H9 (cell line): ENCODE measurements around the gene CNPY2. TPM values are rescaled to one million over a fixed set of nuclear protein-coding genes. Genes with fewer than 3 reads are reported as not detected.

Experiments used
- DNase-seq: peaks from one replicate; pipeline ENCODE4 v3.0.0-alpha.2; 2017
- H2AFZ ChIP-seq: one replicate; pipeline ENCODE4 v1.6.1; 2013; ENCODE audit warnings: mild to moderate bottlenecking, low read length, control low read depth, moderate library complexity
- H2AK5ac ChIP-seq: 2 replicates; pipeline ENCODE4 v1.6.1; 2013; ENCODE audit warnings: low read length, control low read depth, mixed read lengths; ENCODE audit not compliant: insufficient read length
- H2BK120ac ChIP-seq: one replicate; pipeline ENCODE4 v1.6.1; 2013; ENCODE audit warnings: low read depth, mild to moderate bottlenecking, low read length, control low read depth, inconsistent platforms; ENCODE audit not compliant: poor library complexity, severe bottlenecking
- H2BK12ac ChIP-seq: 2 replicates; pipeline ENCODE4 v1.6.1; 2013; ENCODE audit warnings: low read length, control low read depth, mixed read lengths, low read depth; ENCODE audit not compliant: insufficient read length
- H2BK15ac ChIP-seq: 2 replicates; pipeline ENCODE4 v1.6.1; 2013; ENCODE audit warnings: low read depth, low read length, control low read depth
- H2BK20ac ChIP-seq: one replicate; pipeline ENCODE4 v1.6.1; 2013; ENCODE audit warnings: low read depth, mild to moderate bottlenecking, low read length, control low read depth, inconsistent platforms; ENCODE audit not compliant: poor library complexity, severe bottlenecking
- H2BK5ac ChIP-seq: 2 replicates; pipeline ENCODE4 v1.6.1; 2013; ENCODE audit warnings: low read length, control low read depth, mixed read lengths; ENCODE audit not compliant: insufficient read length
- H3K14ac ChIP-seq: 2 replicates; pipeline ENCODE4 v1.6.1; 2013; ENCODE audit warnings: low read length, control low read depth; ENCODE audit not compliant: insufficient read depth
- H3K18ac ChIP-seq: 2 replicates; pipeline ENCODE4 v1.6.1; 2013; ENCODE audit warnings: low read depth, mild to moderate bottlenecking, mixed read lengths, low read length, control low read depth; ENCODE audit not compliant: insufficient read length
- H3K23ac ChIP-seq: 2 replicates; pipeline ENCODE4 v1.6.1; 2013; ENCODE audit warnings: low read length, control low read depth, mixed read lengths, low read depth; ENCODE audit not compliant: insufficient read length
- H3K23me2 ChIP-seq: 2 replicates; pipeline ENCODE4 v1.6.1; 2013; ENCODE audit warnings: low read depth, mild to moderate bottlenecking, mixed read lengths, low read length, control low read depth; ENCODE audit not compliant: insufficient read length, poor library complexity, severe bottlenecking
- H3K27ac ChIP-seq: 2 replicates; pipeline ENCODE4 v1.5.1; 2013; ENCODE audit warnings: low read length, control low read depth, mixed read lengths, low read depth; ENCODE audit not compliant: insufficient read length
- H3K27me3 ChIP-seq: 2 replicates; pipeline ENCODE4 v1.6.1; 2013; ENCODE audit warnings: low read length, control low read depth, inconsistent platforms; ENCODE audit not compliant: insufficient read depth
- H3K4ac ChIP-seq: 2 replicates; pipeline ENCODE4 v1.6.1; 2013; ENCODE audit warnings: low read depth, mild to moderate bottlenecking, control low read depth, inconsistent platforms, low read length, moderate library complexity
- H3K4me1 ChIP-seq: 2 replicates; pipeline ENCODE4 v1.6.1; 2013; ENCODE audit warnings: low read length, control low read depth, inconsistent platforms; ENCODE audit not compliant: insufficient read depth
- H3K4me2 ChIP-seq: 2 replicates; pipeline ENCODE4 v1.6.1; 2013; ENCODE audit warnings: low read length, control low read depth, mixed read lengths; ENCODE audit not compliant: insufficient read length, insufficient read depth
- H3K56ac ChIP-seq: 2 replicates; pipeline ENCODE4 v1.6.1; 2013; ENCODE audit warnings: low read depth, mild to moderate bottlenecking, mixed read lengths, low read length, control low read depth; ENCODE audit not compliant: insufficient read length
- H3K79me1 ChIP-seq: 2 replicates; pipeline ENCODE4 v1.6.1; 2013; ENCODE audit warnings: low read depth, mild to moderate bottlenecking, moderate library complexity, low read length, control low read depth, inconsistent platforms; ENCODE audit not compliant: insufficient read depth, poor library complexity, severe bottlenecking
- H3K79me2 ChIP-seq: 2 replicates; pipeline ENCODE4 v1.6.1; 2013; ENCODE audit warnings: low read length, control low read depth, inconsistent platforms; ENCODE audit not compliant: insufficient read depth
- H3K9ac ChIP-seq: 2 replicates; pipeline ENCODE4 v1.6.1; 2013; ENCODE audit warnings: low read length, control low read depth, mixed read lengths; ENCODE audit not compliant: insufficient read length; ENCODE audit errors: extremely low read depth
- H3K9me3 ChIP-seq: one replicate; pipeline ENCODE4 v1.6.1; 2013; ENCODE audit warnings: low read depth, low read length, inconsistent platforms; ENCODE audit not compliant: control insufficient read depth
- H3T11ph ChIP-seq: one replicate; pipeline ENCODE4 v1.6.1; 2013; ENCODE audit warnings: mild to moderate bottlenecking, low read length, control low read depth, inconsistent platforms
- H4K20me1 ChIP-seq: one replicate; pipeline ENCODE4 v1.6.1; 2013; ENCODE audit not compliant: control insufficient read depth, insufficient read length, insufficient read depth
- H4K5ac ChIP-seq: 2 replicates; pipeline ENCODE4 v1.6.1; 2013; ENCODE audit warnings: low read depth, mild to moderate bottlenecking, mixed read lengths, low read length, control low read depth; ENCODE audit not compliant: insufficient read length
- H4K8ac ChIP-seq: replicated peaks from 2 replicates; pipeline ENCODE4 v1.6.1; 2013; ENCODE audit warnings: low read length, control low read depth, mixed read lengths, low read depth; ENCODE audit not compliant: insufficient read length
- H4K91ac ChIP-seq: 2 replicates; pipeline ENCODE4 v1.6.1; 2013; ENCODE audit warnings: low read depth, mild to moderate bottlenecking, moderate library complexity, mixed read lengths, low read length, control low read depth; ENCODE audit not compliant: insufficient read length
- H3K27ac Mint-ChIP-seq, 3 experiments: 2 replicates in 2 of 3; 3 replicates in 1 of 3; pipeline ENCODE4 v1.8.0; 2020 to 2021; ENCODE audit warnings: mixed read lengths in 3 of 3, mild to moderate bottlenecking in 1 of 3, moderate library complexity in 1 of 3
- H3K27me3 Mint-ChIP-seq: 2 replicates; pipeline ENCODE4 v1.8.0; 2021; ENCODE audit warnings: low read depth, mild to moderate bottlenecking, moderate library complexity, mixed read lengths
- H3K36me3 Mint-ChIP-seq, 3 experiments: 2 replicates in 2 of 3; 3 replicates in 1 of 3; pipeline ENCODE4 v1.8.0; 2020 to 2021; ENCODE audit warnings: low read depth in 3 of 3, mixed read lengths in 3 of 3; ENCODE audit not compliant: insufficient read depth in 1 of 3
- H3K4me1 Mint-ChIP-seq, 2 experiments: 2 replicates each; pipeline ENCODE4 v1.8.0; 2020; ENCODE audit warnings: mixed read lengths in 2 of 2
- H3K4me3 Mint-ChIP-seq, 2 experiments: 2 replicates in 1 of 2; 3 replicates in 1 of 2; pipeline ENCODE4 v1.8.0; 2020 to 2021; ENCODE audit warnings: mild to moderate bottlenecking in 2 of 2, mixed read lengths in 2 of 2, moderate library complexity in 1 of 2
- H3K9me3 Mint-ChIP-seq, 2 experiments: 2 replicates in 1 of 2; 3 replicates in 1 of 2; pipeline ENCODE4 v1.8.0; 2020; ENCODE audit warnings: mild to moderate bottlenecking in 2 of 2, mixed read lengths in 2 of 2, moderate library complexity in 1 of 2
- WGBS: extraction: QIAGEN DNeasy Blood & Tissue Kit; methylation state at CpG from one replicate; pipeline ENCODE4 v1.1.7; 2013; ENCODE audit warnings: missing lambda C conversion rate, low lambda C conversion rate, mixed read lengths; ENCODE audit not compliant: insufficient read length; ENCODE audit errors: extremely low coverage; 5-methylcytosine and 5-hydroxymethylcytosine counted together
- total RNA-seq: library from RNA; stranded (reverse); gene quantifications from 2 replicates; pipeline ENCODE4 v1.2.1, GENCODE V29; 2021
- TF ChIP-seq, protein P1 (sequence below): fragments of 200-600 bp; sonication (generic); conservative IDR thresholded peaks from 3 replicates; pipeline ENCODE4 v1.8.0; 2021; ENCODE audit warnings: antibody characterized with exemption, mild to moderate bottlenecking

CNPY2 gene
- total RNA-seq, 1 experiment from 2014 or later = 221 TPM

DNA sequence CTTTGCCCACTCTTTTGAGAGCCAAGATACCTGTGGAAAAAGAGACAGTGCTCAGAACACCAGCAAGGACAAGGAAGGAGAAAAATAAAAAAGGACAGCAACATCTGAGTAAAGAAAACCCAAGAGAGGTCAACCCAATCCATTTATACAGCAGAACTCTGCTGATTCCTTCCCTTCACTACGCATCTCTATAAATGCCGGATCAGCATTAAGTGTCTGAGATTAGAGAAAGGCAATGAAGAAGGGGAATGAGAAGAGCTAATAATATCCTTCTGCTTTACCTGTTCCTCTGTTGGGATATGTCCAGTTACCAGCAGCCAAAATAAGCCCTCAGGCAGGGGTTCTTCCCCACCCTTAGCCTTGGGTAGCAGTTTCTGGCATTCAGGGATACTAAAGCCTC, 33.2 kb downstream of the CNPY2 start:
- Histone ChIP-seq H3K4ac (no peak overlapping the region), H3K18ac (no peak overlapping the region), H3K9ac (no peak overlapping the region), H2BK5ac (no peak overlapping the region), H3K23me2 (no peaks in the 10 kb centered on the region), H2BK12ac (no peak overlapping the region), H3K56ac (no peak overlapping the region), H3K4me1 (0 out of 2 replicates have a peak, but pooled peaks cover 2% of the 10 kb centered on the region), H3K79me2 (no peaks in the 10 kb centered on the region), H4K20me1 (no peaks in the 10 kb centered on the region), H2BK15ac (no peak overlapping the region), H2BK120ac (no peak overlapping the region), H3K27me3 (no peaks in the 10 kb centered on the region), H3K4me2 (no peak overlapping the region), H4K5ac (no peak overlapping the region), H4K91ac (no peak overlapping the region), H2AFZ (no peak overlapping the region), H3K27ac (no peak overlapping the region), H4K8ac (no peak overlapping the region), H3K9me3 (no peaks in the 10 kb centered on the region), H3K23ac (no peak overlapping the region), H2BK20ac (no peak overlapping the region), H3K79me1 (peaks cover 3% of the 10 kb centered on the region), H2AK5ac (no peak overlapping the region), H3T11ph (no peak overlapping the region), H3K14ac (no peak overlapping the region)
- no peaks in the 10 kb centered on the region for H3K27me3 Mint-ChIP-seq
- H3K4me3 Mint-ChIP-seq = no peak overlapping the region
- no peak for DNase-seq
- no CpG with 5 or more reads among the region's 2 CpGs for WGBS
- H3K4me1 Mint-ChIP-seq = peaks cover 0 to 6% of the 10 kb centered on the region in 2 experiments; a peak in 2 of 4 replicates
- peaks cover 28 to 78% (median 50%) of the 10 kb centered on the region in 3 experiments for H3K36me3 Mint-ChIP-seq
- no peaks in the 10 kb centered on the region for H3K9me3 Mint-ChIP-seq
- TF ChIP-seq, protein P1, sequence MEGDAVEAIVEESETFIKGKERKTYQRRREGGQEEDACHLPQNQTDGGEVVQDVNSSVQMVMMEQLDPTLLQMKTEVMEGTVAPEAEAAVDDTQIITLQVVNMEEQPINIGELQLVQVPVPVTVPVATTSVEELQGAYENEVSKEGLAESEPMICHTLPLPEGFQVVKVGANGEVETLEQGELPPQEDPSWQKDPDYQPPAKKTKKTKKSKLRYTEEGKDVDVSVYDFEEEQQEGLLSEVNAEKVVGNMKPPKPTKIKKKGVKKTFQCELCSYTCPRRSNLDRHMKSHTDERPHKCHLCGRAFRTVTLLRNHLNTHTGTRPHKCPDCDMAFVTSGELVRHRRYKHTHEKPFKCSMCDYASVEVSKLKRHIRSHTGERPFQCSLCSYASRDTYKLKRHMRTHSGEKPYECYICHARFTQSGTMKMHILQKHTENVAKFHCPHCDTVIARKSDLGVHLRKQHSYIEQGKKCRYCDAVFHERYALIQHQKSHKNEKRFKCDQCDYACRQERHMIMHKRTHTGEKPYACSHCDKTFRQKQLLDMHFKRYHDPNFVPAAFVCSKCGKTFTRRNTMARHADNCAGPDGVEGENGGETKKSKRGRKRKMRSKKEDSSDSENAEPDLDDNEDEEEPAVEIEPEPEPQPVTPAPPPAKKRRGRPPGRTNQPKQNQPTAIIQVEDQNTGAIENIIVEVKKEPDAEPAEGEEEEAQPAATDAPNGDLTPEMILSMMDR = no peak
- no peak overlapping the region for H3K27ac Mint-ChIP-seq
